IPS-15b (cell line): Measurements from ENCODE around the gene INS.

Source experiments
- H3K27me3 ChIP-seq: one replicate; pipeline ENCODE4 v1.6.1; 2013; ENCODE audit warnings: low read length; ENCODE audit not compliant: control insufficient read depth, insufficient read depth
- H3K36me3 ChIP-seq: one replicate; pipeline ENCODE4 v1.6.1; 2013; ENCODE audit warnings: low read length; ENCODE audit not compliant: control insufficient read depth, insufficient read depth
- H3K4me1 ChIP-seq: one replicate; pipeline ENCODE4 v1.6.1; 2013; ENCODE audit warnings: mild to moderate bottlenecking, low read length; ENCODE audit not compliant: control insufficient read depth, insufficient read depth
- H3K4me3 ChIP-seq: one replicate; pipeline ENCODE4 v1.5.1; 2013; ENCODE audit warnings: low read depth, low read length
- H3K9ac ChIP-seq: one replicate; pipeline ENCODE4 v1.6.1; 2013; ENCODE audit warnings: low read depth, mild to moderate bottlenecking, low read length
- H3K9me3 ChIP-seq: one replicate; pipeline ENCODE4 v1.6.1; 2013; ENCODE audit warnings: mild to moderate bottlenecking, low read length; ENCODE audit not compliant: control insufficient read depth, insufficient read depth

The INS gene

GRCh38 chr11:2166091-2166851 lies 5.3 kb upstream of the INS start:
- H3K27me3 ChIP-seq: no peaks in the 10 kb centered on the region
- no peaks in the 10 kb centered on the region for H3K36me3 ChIP-seq
- H3K4me3 ChIP-seq: no peak overlapping the region
- no peaks in the 10 kb centered on the region for H3K4me1 ChIP-seq
- H3K9ac ChIP-seq: no peak overlapping the region
- no peaks in the 10 kb centered on the region for H3K9me3 ChIP-seq

DNA sequence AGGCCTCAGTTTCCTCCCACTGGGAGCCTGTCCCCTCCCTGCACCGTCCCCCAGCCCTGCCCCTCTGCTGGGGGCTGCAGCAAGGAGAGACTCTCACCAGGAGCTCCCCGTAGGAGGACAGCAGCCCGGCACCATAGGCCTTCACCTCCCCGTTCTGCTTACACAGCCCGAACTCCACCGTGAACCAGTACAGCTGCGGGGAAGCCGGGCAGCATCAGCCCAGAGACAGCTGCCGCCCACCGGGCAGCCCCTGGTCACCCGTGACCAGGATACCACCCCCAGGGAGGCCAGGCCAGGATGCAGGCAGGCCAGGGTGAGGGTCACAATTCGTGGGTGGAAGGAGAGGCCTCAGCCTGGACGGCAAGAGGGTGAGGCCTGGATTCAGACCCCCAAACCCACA lies 4.6 kb upstream of the INS start:
- no peak overlapping the region for H3K9ac ChIP-seq
- H3K4me3 ChIP-seq: no peak overlapping the region
- no peaks in the 10 kb centered on the region for H3K4me1 ChIP-seq
- no peaks in the 10 kb centered on the region for H3K36me3 ChIP-seq
- no peaks in the 10 kb centered on the region for H3K9me3 ChIP-seq
- no peaks in the 10 kb centered on the region for H3K27me3 ChIP-seq

GRCh38 chr11:2164861-2165555 lies 4.0 kb upstream of the INS start:
- Histone ChIP-seq H3K27me3 (no peaks in the 10 kb centered on the region), H3K4me1 (no peaks in the 10 kb centered on the region), H3K9me3 (no peaks in the 10 kb centered on the region)

DNA sequence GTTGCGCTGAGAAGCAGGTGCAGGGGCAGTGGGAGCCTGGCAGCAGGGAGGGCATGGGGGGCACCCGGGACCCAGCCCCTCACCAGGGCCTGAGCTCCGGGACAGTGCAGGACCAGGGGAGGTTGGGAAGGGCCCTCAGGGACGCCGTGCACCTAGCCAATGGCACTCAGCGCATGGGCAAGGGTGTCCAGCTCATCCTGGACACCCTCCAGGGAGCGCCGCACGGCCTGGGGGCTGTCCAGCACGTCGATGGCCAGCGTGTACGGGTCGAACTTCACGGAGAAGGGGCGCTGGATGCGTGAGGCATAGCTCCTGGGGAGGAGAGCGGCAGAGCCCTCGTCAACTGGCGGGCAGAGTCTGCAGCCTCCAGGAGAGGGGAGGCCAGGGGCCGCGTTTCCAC lies 3.1 kb upstream of the INS start:
- no peaks in the 10 kb centered on the region for H3K27me3 ChIP-seq
- H3K36me3 ChIP-seq: no peaks in the 10 kb centered on the region

More at GRCh38 chr11:2164861-2165555, 4.0 kb upstream of the INS start:
- Histone ChIP-seq H3K9ac (no peak overlapping the region), H3K36me3 (no peaks in the 10 kb centered on the region), H3K4me3 (no peak overlapping the region)

GRCh38 chr11:2163428-2163978 lies 2.5 kb upstream of the INS start:
- H3K4me1 ChIP-seq: no peaks in the 10 kb centered on the region
- H3K9me3 ChIP-seq: no peaks in the 10 kb centered on the region
- no peak overlapping the region for H3K4me3 ChIP-seq
- no peaks in the 10 kb centered on the region for H3K36me3 ChIP-seq
- H3K27me3 ChIP-seq: no peaks in the 10 kb centered on the region
- no peak overlapping the region for H3K9ac ChIP-seq

More for the DNA sequence above, 3.1 kb upstream of the INS start:
- Histone ChIP-seq H3K4me1 (no peaks in the 10 kb centered on the region), H3K9ac (no peak overlapping the region), H3K4me3 (no peak overlapping the region), H3K9me3 (no peaks in the 10 kb centered on the region)

DNA sequence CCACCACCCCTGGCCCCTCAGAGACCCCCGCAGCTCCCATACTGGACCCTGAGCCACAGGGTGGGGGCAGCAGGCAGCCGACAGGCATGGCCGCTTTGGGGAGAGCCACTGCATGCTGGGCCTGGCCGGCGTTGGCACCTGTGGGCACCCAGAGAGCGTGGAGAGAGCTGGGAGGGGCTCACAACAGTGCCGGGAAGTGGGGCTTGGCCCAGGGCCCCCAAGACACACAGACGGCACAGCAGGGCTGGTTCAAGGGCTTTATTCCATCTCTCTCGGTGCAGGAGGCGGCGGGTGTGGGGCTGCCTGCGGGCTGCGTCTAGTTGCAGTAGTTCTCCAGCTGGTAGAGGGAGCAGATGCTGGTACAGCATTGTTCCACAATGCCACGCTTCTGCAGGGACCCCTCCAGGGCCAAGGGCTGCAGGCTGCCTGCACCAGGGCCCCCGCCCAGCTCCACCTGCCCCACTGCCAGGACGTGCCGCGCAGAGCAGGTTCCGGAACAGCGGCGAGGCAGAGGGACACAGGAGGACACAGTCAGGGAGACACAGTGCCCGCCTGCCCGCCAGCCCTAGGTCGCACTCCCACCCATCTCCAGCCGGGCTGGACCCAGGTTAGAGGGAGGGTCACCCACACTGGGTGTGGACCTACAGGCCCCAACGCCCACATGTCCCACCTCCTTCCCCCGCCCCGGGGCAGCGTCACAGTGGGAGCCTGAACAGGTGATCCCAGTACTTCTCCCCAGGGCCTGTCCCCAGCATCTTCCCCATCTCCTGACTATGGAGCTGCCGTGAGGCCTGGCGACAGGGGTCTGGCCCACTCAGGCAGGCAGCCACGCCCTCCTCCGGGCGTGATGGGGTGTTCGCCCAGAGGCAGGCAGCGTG lies 1.2 kb downstream of the INS start:
- Histone ChIP-seq H3K27me3 (no peaks in the 10 kb centered on the region), H3K4me1 (no peaks in the 10 kb centered on the region), H3K4me3 (no peak overlapping the region), H3K36me3 (no peaks in the 10 kb centered on the region), H3K9ac (no peak overlapping the region), H3K9me3 (no peaks in the 10 kb centered on the region)

DNA sequence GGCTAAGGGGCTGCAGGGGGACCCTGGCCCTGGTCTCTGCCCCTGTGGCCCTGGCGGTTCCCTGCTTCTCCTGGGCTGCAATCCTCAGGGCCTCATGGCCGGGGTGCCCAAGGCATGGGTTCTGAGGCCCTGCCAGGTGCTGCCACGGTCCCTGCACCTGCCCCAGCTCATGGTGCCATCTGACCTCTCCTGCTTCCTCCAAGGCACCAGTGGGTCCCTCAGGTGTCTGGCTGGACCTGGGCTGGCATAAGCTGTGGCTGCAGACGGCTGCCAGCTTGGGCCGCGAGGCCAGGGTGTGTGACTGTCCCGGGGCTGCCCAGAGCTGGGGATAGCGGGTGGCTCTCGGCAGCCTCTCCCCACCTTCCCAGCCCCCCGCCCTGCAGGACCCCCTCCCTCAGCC lies 2.0 kb downstream of the INS start:
- Histone ChIP-seq H3K9me3 (no peaks in the 10 kb centered on the region), H3K27me3 (no peaks in the 10 kb centered on the region), H3K36me3 (no peaks in the 10 kb centered on the region), H3K4me3 (no peak overlapping the region), H3K9ac (no peak overlapping the region), H3K4me1 (no peaks in the 10 kb centered on the region)

DNA sequence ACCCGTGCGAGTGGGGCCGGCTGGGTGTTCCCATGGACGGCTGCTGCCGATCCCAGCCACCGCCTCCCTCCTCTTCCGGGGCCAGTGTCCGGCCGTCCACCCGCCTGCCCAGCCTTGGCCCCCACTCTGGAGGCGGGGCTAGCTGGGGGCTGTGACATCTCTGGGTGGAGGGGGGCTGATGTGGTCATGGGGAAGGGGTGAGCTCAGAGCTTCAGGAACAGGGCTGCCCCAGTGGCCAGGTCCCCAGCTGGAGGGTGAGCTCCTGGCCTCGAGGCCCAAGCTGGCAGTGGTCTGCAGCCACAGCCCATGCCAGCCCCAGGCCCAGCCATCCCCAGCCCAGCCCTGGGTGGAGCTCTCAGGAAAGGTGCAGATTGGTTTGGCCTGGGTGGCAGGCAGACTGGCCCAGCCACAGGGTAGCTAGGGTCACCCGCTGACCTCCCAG lies 2.7 kb downstream of the INS start:
- H3K9me3 ChIP-seq: no peaks in the 10 kb centered on the region
- H3K27me3 ChIP-seq: no peaks in the 10 kb centered on the region
- no peaks in the 10 kb centered on the region for H3K4me1 ChIP-seq
- H3K9ac ChIP-seq: no peak overlapping the region
- H3K4me3 ChIP-seq: no peak overlapping the region
- no peaks in the 10 kb centered on the region for H3K36me3 ChIP-seq

GRCh38 chr11:2157294-2158040 lies 3.5 kb downstream of the INS start:
- no peak overlapping the region for H3K4me3 ChIP-seq
- H3K4me1 ChIP-seq: no peaks in the 10 kb centered on the region
- no peak overlapping the region for H3K9ac ChIP-seq
- H3K27me3 ChIP-seq: no peaks in the 10 kb centered on the region
- H3K9me3 ChIP-seq: no peaks in the 10 kb centered on the region
- no peaks in the 10 kb centered on the region for H3K36me3 ChIP-seq

DNA sequence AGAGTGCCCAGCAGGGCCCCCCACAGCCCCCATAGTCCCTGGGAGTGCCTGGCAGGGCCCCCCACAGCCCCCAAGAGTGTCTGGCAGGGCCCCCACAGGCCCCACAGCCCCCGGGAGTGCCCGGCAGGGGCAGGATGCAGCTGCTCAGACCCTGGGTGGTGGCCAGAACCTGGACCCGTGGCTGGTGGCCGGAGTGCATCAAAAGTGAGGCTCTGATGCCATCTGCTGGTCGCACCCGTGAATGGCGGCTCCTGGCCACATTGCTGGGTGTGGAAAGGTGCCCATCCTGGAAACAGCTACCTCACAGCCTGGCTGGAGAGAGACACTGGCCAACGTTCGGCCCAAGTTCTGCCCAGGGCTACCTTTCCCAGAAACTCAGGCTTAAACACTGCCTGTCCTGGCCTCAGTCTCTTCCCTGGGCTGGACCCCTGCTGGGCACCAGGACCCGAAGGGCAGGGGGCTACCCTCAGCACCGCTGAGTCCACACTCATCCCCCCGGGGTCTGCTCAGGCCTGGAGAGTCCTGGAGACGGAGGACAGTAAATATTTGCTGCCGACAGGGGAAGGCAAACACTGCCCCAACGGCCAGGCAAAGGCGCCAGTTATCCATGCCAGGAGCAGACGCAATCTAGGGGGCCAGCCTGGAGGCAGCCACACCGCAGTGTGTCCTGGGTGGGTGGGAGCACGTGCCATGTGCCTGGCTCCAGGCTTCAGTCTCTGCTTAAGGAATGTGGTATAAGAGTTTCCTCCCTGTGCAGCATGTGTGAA lies 4.4 kb downstream of the INS start:
- H3K27me3 ChIP-seq: peaks cover 3% of the 10 kb centered on the region

More for the DNA sequence above, 4.4 kb downstream of the INS start:
- no peaks in the 10 kb centered on the region for H3K9me3 ChIP-seq
- H3K36me3 ChIP-seq: no peaks in the 10 kb centered on the region
- H3K4me1 ChIP-seq: no peaks in the 10 kb centered on the region
- no peak overlapping the region for H3K9ac ChIP-seq
- H3K4me3 ChIP-seq: no peak overlapping the region
